ENCODE measurements around the gene FRRS1L.

The FRRS1L gene

DNA sequence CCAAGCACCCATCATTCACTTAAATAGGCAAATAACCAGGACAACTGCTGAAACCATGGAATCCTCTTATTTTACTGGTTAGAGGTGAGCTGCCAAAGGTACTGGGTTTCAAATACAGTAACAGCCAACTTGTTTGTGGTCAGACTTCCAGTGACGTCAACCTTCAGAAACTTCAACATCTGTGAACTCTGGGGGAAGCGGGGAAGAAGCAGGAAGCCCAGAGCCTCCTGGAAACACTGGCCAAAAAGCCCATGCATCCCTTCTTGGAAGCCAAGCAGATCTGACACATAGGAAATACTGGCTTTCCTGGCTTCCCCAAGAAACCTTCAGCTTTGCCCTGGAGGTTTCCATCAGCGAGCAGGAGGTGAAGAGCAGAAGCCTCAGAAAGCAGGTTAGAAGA, 4.9 kb upstream of the FRRS1L start:
- Histone ChIP-seq H3K4me3 (ENCODE audit: low read length) (no peak overlapping the region), H3K27ac (ENCODE audit: low read depth, low read length) (no peak overlapping the region), H3K9me3 (ENCODE audit: insufficient read depth, low read depth, low read length) (no peaks in the 10 kb centered on the region), H3K4me1 (ENCODE audit: insufficient read depth, low read length) (no peaks in the 10 kb centered on the region), H3K27me3 (ENCODE audit: insufficient read depth, low read length) (peaks cover 19% of the 10 kb centered on the region), H3K9ac (ENCODE audit: low read depth, low read length) (no peak overlapping the region), H3K36me3 (ENCODE audit: insufficient read depth, low read length) (no peaks in the 10 kb centered on the region)
- WGBS = 95% methylated on average over 3 of the region's 3 CpGs

DNA sequence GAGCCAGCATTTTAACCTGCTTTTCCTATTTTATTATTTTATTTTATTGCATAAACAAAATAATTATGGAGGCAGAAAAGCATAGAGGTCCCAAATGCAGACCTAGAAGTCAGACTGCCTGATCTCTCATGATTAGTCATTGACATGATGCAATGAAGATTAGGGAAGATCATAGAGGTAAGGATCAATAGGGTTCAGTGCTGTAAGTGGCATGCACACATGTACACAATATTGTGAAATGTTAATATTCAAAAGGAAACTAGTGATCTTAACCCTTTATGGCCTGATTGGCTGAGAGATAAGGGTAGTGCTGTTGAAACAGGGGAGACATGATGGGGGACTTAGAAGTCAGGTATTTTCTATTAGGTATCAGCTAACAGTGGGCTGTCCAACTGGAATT, 1.1 kb upstream of the FRRS1L start:
- Histone ChIP-seq H3K4me1 (ENCODE audit: insufficient read depth, low read length) (peaks cover 5% of the 10 kb centered on the region; the same call in 1 of the 2 replicates), H3K27ac (ENCODE audit: low read depth, low read length) (no peak overlapping the region), H3K27me3 (ENCODE audit: insufficient read depth, low read length) (peaks cover 47% of the 10 kb centered on the region), H3K9me3 (ENCODE audit: insufficient read depth, low read depth, low read length) (no peaks in the 10 kb centered on the region), H3K4me3 (ENCODE audit: low read length) (no peak overlapping the region), H3K9ac (ENCODE audit: low read depth, low read length) (no peak overlapping the region), H3K36me3 (ENCODE audit: insufficient read depth, low read length) (no peaks in the 10 kb centered on the region)

DNA sequence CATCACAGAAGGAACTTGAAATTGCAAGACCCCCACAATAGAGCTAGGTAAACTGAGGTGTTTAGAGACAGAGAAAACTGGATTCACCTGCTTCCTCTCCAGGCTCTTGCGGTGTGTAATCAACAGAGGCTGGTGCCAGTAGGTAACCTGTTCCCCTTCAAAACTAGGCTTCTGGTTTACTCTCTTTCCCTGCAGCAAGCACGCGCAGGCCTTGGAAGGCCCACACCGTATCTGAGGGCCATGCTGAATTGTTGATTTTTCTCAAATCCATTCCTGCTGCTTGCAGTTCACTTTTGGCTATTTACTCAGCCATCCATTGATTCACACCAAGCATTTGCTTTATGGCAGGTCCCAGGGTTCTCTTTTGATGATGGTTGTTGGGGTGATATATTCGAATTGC, 667 bp upstream of the FRRS1L start:
- H3K4me3 ChIP-seq (ENCODE audit: low read length) = 0 out of 2 replicates have a peak overlapping the region, but pooled peaks have one; percentile 49
- H3K4me1 ChIP-seq (ENCODE audit: insufficient read depth, low read length) = peaks cover 5% of the 10 kb centered on the region; the same call in 1 of the 2 replicates
- H3K9ac ChIP-seq (ENCODE audit: low read depth, low read length) = no peak overlapping the region
- no peaks in the 10 kb centered on the region for H3K9me3 ChIP-seq (ENCODE audit: insufficient read depth, low read depth, low read length)
- peaks cover 47% of the 10 kb centered on the region for H3K27me3 ChIP-seq (ENCODE audit: insufficient read depth, low read length)
- H3K36me3 ChIP-seq (ENCODE audit: insufficient read depth, low read length) = no peaks in the 10 kb centered on the region
- 86% methylated on average over 5 of the region's 5 CpGs for WGBS
- H3K27ac ChIP-seq (ENCODE audit: low read depth, low read length) = no peak overlapping the region

DNA sequence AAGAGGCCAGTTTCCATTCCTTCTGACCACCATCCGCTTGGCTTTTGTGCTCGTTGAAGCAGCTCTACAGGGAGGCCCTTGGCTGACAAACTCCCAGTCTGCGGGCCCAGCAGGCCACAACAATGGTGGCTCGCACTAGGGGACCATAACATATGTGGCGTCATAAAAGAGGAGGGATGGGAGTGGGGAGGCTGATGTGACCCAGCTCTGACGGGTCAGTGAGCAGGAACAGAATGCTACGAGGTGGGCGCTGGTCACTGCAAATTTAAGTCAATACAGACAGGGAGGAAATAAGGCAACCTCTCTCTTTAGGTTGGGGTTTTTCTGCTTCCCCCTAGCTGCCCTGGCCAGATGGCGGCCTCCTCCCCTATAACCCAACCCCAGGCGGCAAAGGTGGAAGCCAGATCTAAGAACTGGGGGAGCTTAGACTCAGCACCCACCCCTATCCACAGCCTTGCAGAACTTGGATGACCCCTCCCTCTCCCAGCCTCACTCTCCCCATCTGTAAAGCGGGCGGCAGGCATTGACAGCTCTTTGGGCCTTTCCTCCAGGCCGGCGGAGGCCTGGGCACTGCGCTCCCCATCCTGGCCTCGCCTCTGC, 778 bp downstream of the FRRS1L start:
- Histone ChIP-seq H3K27ac (ENCODE audit: low read depth, low read length) (no peak overlapping the region), H3K36me3 (ENCODE audit: insufficient read depth, low read length) (no peaks in the 10 kb centered on the region), H3K4me1 (ENCODE audit: insufficient read depth, low read length) (peaks cover 5% of the 10 kb centered on the region; the same call in 1 of the 2 replicates), H3K9ac (ENCODE audit: low read depth, low read length) (no peak overlapping the region), H3K9me3 (ENCODE audit: insufficient read depth, low read depth, low read length) (no peaks in the 10 kb centered on the region), H3K27me3 (ENCODE audit: insufficient read depth, low read length) (peaks cover 47% of the 10 kb centered on the region), H3K4me3 (ENCODE audit: low read length) (peak overlapping the region; percentile 49)
- WGBS = 41% methylated on average over 16 of the region's 16 CpGs

DNA sequence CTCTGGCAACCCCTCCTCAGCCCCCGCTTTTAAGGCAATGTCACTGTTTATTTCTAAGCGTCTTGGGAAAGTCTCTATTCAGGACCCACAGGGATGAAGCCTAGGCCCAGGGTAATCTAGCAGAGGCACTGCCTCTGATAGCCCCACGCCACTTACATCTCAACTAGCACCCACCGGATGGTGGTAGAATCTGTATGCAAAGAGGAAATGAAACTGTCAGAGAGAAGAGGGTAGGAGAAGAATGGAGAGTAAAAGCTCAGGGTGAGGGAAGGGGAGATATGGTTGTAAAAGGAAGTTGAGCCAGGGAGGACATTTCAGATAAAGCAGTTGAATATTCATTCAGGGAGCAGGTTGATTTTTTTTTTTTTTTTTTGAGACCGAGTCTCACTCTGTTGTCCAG, 3.0 kb downstream of the FRRS1L start:
- Histone ChIP-seq H3K36me3 (ENCODE audit: insufficient read depth, low read length) (no peaks in the 10 kb centered on the region), H3K9ac (ENCODE audit: low read depth, low read length) (no peak overlapping the region), H3K4me1 (ENCODE audit: insufficient read depth, low read length) (peaks cover 5% of the 10 kb centered on the region; the same call in 1 of the 2 replicates), H3K27ac (ENCODE audit: low read depth, low read length) (no peak overlapping the region), H3K9me3 (ENCODE audit: insufficient read depth, low read depth, low read length) (no peaks in the 10 kb centered on the region), H3K4me3 (ENCODE audit: low read length) (no peak overlapping the region), H3K27me3 (ENCODE audit: insufficient read depth, low read length) (peaks cover 47% of the 10 kb centered on the region)
- 91% methylated on average over 5 of the region's 5 CpGs for WGBS

DNA sequence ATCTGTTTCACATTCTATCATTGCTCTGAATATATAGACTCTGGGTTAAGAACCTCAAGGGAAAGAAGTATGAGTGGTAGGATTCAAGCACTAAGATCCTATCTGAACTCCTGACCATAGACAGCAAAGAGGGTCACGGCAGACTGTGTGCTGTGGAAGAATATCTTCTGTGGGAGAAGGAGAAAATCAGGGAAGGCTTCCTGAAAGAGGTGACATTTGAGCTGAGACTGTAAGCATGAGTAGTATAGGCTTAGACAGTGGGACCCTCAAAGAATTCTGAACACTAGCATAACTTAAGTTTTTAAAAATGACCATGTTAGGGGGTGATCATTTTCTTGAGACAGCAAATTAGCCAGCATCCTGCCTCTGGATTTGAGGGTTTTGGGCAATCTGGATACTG, 3.9 kb downstream of the FRRS1L start:
- H3K4me3 ChIP-seq (ENCODE audit: low read length) = no peak overlapping the region
- 96% methylated on average over 1 of the region's 1 CpG for WGBS
- H3K27ac ChIP-seq (ENCODE audit: low read depth, low read length) = no peak overlapping the region
- no peaks in the 10 kb centered on the region for H3K9me3 ChIP-seq (ENCODE audit: insufficient read depth, low read depth, low read length)
- peaks cover 5% of the 10 kb centered on the region; the same call in 1 of the 2 replicates for H3K4me1 ChIP-seq (ENCODE audit: insufficient read depth, low read length)
- peaks cover 40% of the 10 kb centered on the region for H3K27me3 ChIP-seq (ENCODE audit: insufficient read depth, low read length)
- H3K36me3 ChIP-seq (ENCODE audit: insufficient read depth, low read length) = no peaks in the 10 kb centered on the region
- no peak overlapping the region for H3K9ac ChIP-seq (ENCODE audit: low read depth, low read length)

DNA sequence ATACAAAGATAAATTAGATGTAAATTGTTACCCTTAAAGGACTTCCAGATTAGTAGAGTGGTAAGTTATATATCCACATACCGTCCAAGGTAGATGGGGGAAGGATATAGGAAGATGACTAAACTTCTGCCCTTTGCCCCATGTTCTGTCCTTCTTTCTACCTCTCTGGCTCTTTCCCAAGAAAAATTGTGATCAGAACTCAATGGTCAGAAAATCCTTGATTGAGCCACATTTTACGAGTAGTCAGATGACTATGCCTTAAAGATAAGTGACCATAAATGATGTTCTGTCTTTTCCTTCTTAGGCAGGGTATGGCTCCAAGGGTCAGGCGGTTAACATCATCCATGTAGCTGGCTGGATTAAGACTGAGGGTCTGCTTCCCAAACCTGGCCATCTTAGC, 4.4 kb downstream of the FRRS1L start:
- H3K9me3 ChIP-seq (ENCODE audit: insufficient read depth, low read depth, low read length) = no peaks in the 10 kb centered on the region
- WGBS = 93% methylated on average over 2 of the region's 3 CpGs
- H3K27me3 ChIP-seq (ENCODE audit: insufficient read depth, low read length) = peaks cover 35% of the 10 kb centered on the region
- no peak overlapping the region for H3K27ac ChIP-seq (ENCODE audit: low read depth, low read length)
- no peak overlapping the region for H3K9ac ChIP-seq (ENCODE audit: low read depth, low read length)
- H3K36me3 ChIP-seq (ENCODE audit: insufficient read depth, low read length) = no peaks in the 10 kb centered on the region
- H3K4me3 ChIP-seq (ENCODE audit: low read length) = no peak overlapping the region
- H3K4me1 ChIP-seq (ENCODE audit: insufficient read depth, low read length) = peaks cover 5% of the 10 kb centered on the region; the same call in 1 of the 2 replicates

DNA sequence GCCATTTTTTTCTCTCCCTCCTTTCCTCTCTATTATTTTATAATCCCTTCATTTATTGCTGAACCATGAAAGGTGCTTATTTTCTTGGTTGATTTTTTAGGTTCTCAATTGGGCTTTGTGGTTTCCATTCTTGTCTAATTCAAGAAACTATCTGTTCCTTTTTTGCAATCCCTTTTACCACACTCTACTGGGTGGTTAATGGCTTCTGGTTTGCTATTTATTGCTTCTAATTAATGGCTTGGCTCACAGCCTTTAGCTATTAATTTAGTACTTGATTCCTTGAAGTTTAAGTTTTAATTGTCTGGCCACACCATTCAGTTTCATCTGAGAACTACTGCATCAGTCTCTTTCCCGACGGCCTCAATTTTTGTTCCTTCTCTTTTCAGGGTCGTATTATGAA, 5.6 kb downstream of the FRRS1L start:
- H3K4me1 ChIP-seq (ENCODE audit: insufficient read depth, low read length) = peaks cover 5% of the 10 kb centered on the region; the same call in 1 of the 2 replicates
- WGBS = 97% methylated on average over 3 of the region's 3 CpGs
- H3K27me3 ChIP-seq (ENCODE audit: insufficient read depth, low read length) = peaks cover 23% of the 10 kb centered on the region
- no peaks in the 10 kb centered on the region for H3K36me3 ChIP-seq (ENCODE audit: insufficient read depth, low read length)
- H3K27ac ChIP-seq (ENCODE audit: low read depth, low read length) = no peak overlapping the region
- H3K9ac ChIP-seq (ENCODE audit: low read depth, low read length) = no peak overlapping the region
- no peaks in the 10 kb centered on the region for H3K9me3 ChIP-seq (ENCODE audit: insufficient read depth, low read depth, low read length)
- no peak overlapping the region for H3K4me3 ChIP-seq (ENCODE audit: low read length)

DNA sequence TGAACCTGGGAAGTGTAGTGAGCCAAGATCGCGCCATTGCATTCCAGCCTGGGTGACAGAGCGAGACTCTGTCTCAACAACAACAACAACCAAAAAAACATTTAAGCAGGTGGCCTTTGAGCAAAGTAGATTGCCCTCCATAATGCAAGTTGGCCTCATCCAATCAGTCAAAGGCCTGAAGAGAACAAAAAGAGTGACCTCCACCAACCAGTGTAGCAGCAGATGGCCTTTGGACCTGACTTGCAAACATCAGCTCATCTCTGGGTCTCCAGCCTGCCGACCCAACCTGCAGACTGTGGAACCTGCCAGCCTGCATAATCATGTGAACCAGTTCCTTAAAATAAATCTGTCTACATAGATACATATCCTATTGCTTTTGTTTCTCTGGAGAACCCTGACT, 7.5 kb downstream of the FRRS1L start:
- H3K4me3 ChIP-seq (ENCODE audit: low read length) = no peak overlapping the region

DNA sequence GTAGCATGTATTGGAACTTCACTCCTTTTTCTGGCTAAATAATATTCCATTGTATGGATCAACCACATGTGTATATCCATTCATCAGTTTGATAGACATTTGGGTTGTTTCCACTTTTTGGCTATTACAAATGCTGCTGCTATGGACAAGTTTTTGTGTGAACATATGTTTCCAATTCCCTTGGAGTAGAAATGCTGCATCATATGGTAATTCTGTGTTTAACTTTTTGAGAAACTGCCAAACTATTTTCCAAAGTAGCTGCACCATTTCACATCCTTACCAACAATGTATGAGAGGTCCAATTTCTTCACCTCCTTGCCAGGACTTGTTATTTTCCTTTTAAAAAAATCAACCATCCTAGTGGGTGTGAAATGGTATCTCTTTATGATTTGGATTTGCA, 8.4 kb downstream of the FRRS1L start:
- Histone ChIP-seq H3K27me3 (ENCODE audit: insufficient read depth, low read length) (0 out of 2 replicates have a peak, but pooled peaks cover under 1% of the 10 kb centered on the region), H3K9me3 (ENCODE audit: insufficient read depth, low read depth, low read length) (peaks cover 9% of the 10 kb centered on the region), H3K4me1 (ENCODE audit: insufficient read depth, low read length) (no peaks in the 10 kb centered on the region), H3K27ac (ENCODE audit: low read depth, low read length) (no peak overlapping the region), H3K9ac (ENCODE audit: low read depth, low read length) (no peak overlapping the region), H3K36me3 (ENCODE audit: insufficient read depth, low read length) (no peaks in the 10 kb centered on the region), H3K4me3 (ENCODE audit: low read length) (no peak overlapping the region)

More for the DNA sequence above, 7.5 kb downstream of the FRRS1L start:
- H3K36me3 ChIP-seq (ENCODE audit: insufficient read depth, low read length) = no peaks in the 10 kb centered on the region
- no peak overlapping the region for H3K9ac ChIP-seq (ENCODE audit: low read depth, low read length)
- H3K4me1 ChIP-seq (ENCODE audit: insufficient read depth, low read length) = no peaks in the 10 kb centered on the region
- no peaks in the 10 kb centered on the region for H3K9me3 ChIP-seq (ENCODE audit: insufficient read depth, low read depth, low read length)
- WGBS = 96% methylated on average over 4 of the region's 4 CpGs
- 0 out of 2 replicates have a peak, but pooled peaks cover 5% of the 10 kb centered on the region for H3K27me3 ChIP-seq (ENCODE audit: insufficient read depth, low read length)
- H3K27ac ChIP-seq (ENCODE audit: low read depth, low read length) = no peak overlapping the region

DNA sequence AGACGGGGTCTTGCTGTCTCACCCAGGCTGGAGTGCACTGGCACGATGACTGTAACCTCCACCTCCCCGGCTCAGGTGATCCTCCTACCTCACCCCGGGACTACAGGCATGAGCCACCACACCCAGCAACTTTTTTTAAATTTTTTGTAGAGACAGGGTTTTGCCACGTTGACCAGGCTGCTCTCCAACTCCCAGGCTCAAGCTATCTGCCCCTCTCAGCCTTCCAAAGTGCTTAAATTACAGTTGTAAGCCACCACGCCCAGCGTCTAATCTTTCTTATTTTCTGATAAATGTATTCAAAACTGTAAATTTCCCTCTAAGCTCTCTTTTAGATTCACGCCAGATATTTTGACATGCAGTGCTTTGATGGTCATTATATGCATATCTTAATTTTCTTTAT, 10.3 kb downstream of the FRRS1L start:
- Histone ChIP-seq H3K9me3 (ENCODE audit: insufficient read depth, low read depth, low read length) (peaks cover 20% of the 10 kb centered on the region), H3K4me1 (ENCODE audit: insufficient read depth, low read length) (no peaks in the 10 kb centered on the region), H3K27ac (ENCODE audit: low read depth, low read length) (no peak overlapping the region), H3K27me3 (ENCODE audit: insufficient read depth, low read length) (no peaks in the 10 kb centered on the region), H3K4me3 (ENCODE audit: low read length) (no peak overlapping the region), H3K9ac (ENCODE audit: low read depth, low read length) (no peak overlapping the region), H3K36me3 (ENCODE audit: insufficient read depth, low read length) (no peaks in the 10 kb centered on the region)
- WGBS = 90% methylated on average over 7 of the region's 8 CpGs
